HEK293 (cell line): ENCODE measurements around the gene TYRO3.
A peak's percentile ranks its signal among the peaks of the same experiment; 100 is the strongest.

ENCODE experiments used
- KLF16 ChIP-seq: fragments of 450-650 bp; formaldehyde crosslinking; IDR thresholded peaks from 2 replicates; pipeline ENCODE4 v1.5.1; 2017; ENCODE audit warnings: missing biosample characterization, missing genetic modification characterization
- OVOL3 ChIP-seq: fragments of 450-650 bp; formaldehyde crosslinking; IDR thresholded peaks from 2 replicates; pipeline ENCODE4 v1.5.1; 2016; ENCODE audit warnings: missing biosample characterization, missing genetic modification characterization
- YY2 ChIP-seq: fragments of 450-650 bp; formaldehyde crosslinking; IDR thresholded peaks from 2 replicates; pipeline ENCODE4 v1.5.1; 2016; ENCODE audit warnings: missing biosample characterization, missing genetic modification characterization
- ZBTB17 ChIP-seq: fragments of 450-650 bp; formaldehyde crosslinking; IDR thresholded peaks from 2 replicates; pipeline ENCODE4 v1.5.1; 2016; ENCODE audit warnings: missing biosample characterization, missing genetic modification characterization
- ZBTB20 ChIP-seq: fragments of 450-650 bp; formaldehyde crosslinking; IDR thresholded peaks from 2 replicates; pipeline ENCODE4 v1.5.1; 2016; ENCODE audit warnings: missing biosample characterization, missing genetic modification characterization
- ZIC2 ChIP-seq: fragments of 450-650 bp; formaldehyde crosslinking; IDR thresholded peaks from 2 replicates; pipeline ENCODE4 v1.5.1; 2016; ENCODE audit warnings: missing biosample characterization, missing genetic modification characterization
- ZNF292 ChIP-seq: fragments of 450-650 bp; formaldehyde crosslinking; IDR thresholded peaks from 2 replicates; pipeline ENCODE4 v1.5.1; 2016; ENCODE audit warnings: low read depth, missing biosample characterization, missing genetic modification characterization, borderline replicate concordance
- ZNF335 ChIP-seq: fragments of 450-650 bp; formaldehyde crosslinking; conservative IDR thresholded peaks from 2 replicates; pipeline ENCODE4 v1.5.1; 2016; ENCODE audit warnings: missing biosample characterization, missing genetic modification characterization
- ZNF426 ChIP-seq: fragments of 450-650 bp; formaldehyde crosslinking; IDR thresholded peaks from 2 replicates; pipeline ENCODE4 v1.5.1; 2017; ENCODE audit warnings: missing biosample characterization, missing genetic modification characterization, mild to moderate bottlenecking, inconsistent platforms, moderate library complexity
- ZSCAN23 ChIP-seq: fragments of 450-650 bp; formaldehyde crosslinking; IDR thresholded peaks from 2 replicates; pipeline ENCODE4 v1.5.1; 2016; ENCODE audit warnings: missing biosample characterization, missing genetic modification characterization
- ZSCAN30 ChIP-seq: fragments of 450-650 bp; IDR thresholded peaks from 2 replicates; pipeline ENCODE4 v1.5.1; 2018; ENCODE audit warnings: missing biosample characterization, mild to moderate bottlenecking, missing genetic modification characterization, moderate library complexity
- ZXDB ChIP-seq: fragments of 450-650 bp; formaldehyde crosslinking; IDR thresholded peaks from 2 replicates; pipeline ENCODE4 v1.5.1; 2016; ENCODE audit warnings: missing biosample characterization, missing genetic modification characterization
- TF ChIP-seq, protein P1 (sequence below): fragments of 450-650 bp; formaldehyde crosslinking; IDR thresholded peaks from 2 replicates; pipeline ENCODE4 v1.5.1; 2016; ENCODE audit warnings: missing biosample characterization, missing genetic modification characterization
- TF ChIP-seq, protein P2 (sequence below): fragments of 450-650 bp; formaldehyde crosslinking; optimal IDR thresholded peaks from 2 replicates; pipeline ENCODE3; 2016; ENCODE audit warnings: missing biosample characterization, mild to moderate bottlenecking, missing genetic modification characterization
- TF ChIP-seq, protein P3 (sequence below): fragments of 450-650 bp; IDR thresholded peaks from 2 replicates; pipeline ENCODE4 v1.5.1; 2018; ENCODE audit warnings: missing biosample characterization, mild to moderate bottlenecking, missing genetic modification characterization
- TF ChIP-seq, protein P4 (sequence below): fragments of 450-650 bp; formaldehyde crosslinking; IDR thresholded peaks from 2 replicates; pipeline ENCODE4 v1.5.1; 2016; ENCODE audit warnings: missing biosample characterization, missing genetic modification characterization, low read depth
- TF ChIP-seq, protein P5 (sequence below): sonication (generic); formaldehyde crosslinking; IDR thresholded peaks from 2 replicates; pipeline ENCODE4 v1.8.1; 2022; ENCODE audit warnings: mild to moderate bottlenecking, moderate library complexity, missing genetic modification reagents
- TF ChIP-seq, protein P6 (sequence below): fragments of 450-650 bp; formaldehyde crosslinking; IDR thresholded peaks from 2 replicates; pipeline ENCODE4 v1.5.1; 2016; ENCODE audit warnings: missing biosample characterization, missing genetic modification characterization

The TYRO3 gene

DNA sequence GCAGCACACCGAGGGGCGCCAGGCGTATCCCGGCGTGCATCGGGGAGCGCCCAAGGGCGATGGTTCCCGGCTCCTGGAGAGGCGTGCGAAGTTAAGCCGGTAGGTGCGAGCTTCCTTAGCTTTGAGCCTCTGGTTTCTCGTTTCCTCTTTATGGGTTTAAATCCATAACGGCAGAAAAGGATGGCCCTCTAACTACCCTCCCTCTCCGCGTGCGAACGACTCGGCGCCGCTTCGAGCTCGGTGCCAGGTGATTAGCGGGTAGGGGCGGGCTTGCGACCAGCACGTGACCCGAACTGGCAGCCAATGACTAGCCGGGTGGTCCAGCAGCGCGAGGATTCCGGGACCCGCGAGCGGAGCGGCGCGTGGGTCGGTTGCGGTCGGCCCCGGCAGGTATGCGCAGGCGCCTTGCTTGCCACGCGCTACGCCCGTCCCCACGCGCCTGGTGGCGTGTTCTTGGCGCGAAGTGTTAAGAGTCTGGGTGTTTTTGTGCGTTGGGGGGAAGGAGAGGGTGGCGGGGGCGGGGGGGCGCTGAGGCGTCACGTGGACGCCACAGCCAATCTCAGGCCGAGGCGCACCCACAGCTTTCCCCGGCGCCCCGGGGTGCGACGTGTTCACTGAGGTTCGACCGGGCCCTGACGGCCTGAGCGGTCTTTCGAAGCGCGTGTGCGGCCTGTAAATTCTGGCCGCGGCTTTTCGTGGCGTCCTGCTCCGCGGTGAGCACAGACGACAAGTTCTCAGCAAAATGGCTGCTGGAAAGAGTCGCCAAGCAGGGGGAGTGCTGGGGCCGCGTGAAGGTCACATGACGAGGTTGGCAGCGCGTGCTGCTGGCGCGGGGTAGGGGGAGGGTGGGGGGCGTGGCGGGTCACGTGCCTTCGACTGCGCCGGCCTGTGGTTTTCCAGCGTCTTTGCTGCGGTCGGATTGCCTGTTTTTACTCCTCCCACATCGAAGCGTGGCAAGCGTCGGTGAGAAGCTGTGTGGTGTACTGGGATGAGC lies 62.5 kb downstream of the TYRO3 start (continued):
- TF ChIP-seq, protein P1, sequence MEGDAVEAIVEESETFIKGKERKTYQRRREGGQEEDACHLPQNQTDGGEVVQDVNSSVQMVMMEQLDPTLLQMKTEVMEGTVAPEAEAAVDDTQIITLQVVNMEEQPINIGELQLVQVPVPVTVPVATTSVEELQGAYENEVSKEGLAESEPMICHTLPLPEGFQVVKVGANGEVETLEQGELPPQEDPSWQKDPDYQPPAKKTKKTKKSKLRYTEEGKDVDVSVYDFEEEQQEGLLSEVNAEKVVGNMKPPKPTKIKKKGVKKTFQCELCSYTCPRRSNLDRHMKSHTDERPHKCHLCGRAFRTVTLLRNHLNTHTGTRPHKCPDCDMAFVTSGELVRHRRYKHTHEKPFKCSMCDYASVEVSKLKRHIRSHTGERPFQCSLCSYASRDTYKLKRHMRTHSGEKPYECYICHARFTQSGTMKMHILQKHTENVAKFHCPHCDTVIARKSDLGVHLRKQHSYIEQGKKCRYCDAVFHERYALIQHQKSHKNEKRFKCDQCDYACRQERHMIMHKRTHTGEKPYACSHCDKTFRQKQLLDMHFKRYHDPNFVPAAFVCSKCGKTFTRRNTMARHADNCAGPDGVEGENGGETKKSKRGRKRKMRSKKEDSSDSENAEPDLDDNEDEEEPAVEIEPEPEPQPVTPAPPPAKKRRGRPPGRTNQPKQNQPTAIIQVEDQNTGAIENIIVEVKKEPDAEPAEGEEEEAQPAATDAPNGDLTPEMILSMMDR (tag by site-specific recombination): 0 out of 2 replicates have a peak, but pooled peaks have one; percentile 10
- TF ChIP-seq, protein P2, sequence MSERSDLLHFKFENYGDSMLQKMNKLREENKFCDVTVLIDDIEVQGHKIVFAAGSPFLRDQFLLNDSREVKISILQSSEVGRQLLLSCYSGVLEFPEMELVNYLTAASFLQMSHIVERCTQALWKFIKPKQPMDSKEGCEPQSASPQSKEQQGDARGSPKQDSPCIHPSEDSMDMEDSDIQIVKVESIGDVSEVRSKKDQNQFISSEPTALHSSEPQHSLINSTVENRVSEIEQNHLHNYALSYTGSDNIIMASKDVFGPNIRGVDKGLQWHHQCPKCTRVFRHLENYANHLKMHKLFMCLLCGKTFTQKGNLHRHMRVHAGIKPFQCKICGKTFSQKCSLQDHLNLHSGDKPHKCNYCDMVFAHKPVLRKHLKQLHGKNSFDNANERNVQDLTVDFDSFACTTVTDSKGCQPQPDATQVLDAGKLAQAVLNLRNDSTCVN (tag by site-specific recombination): peak; percentile 78
- TF ChIP-seq KLF16 (tag by site-specific recombination): peak; percentile 84; the same call in 1 of the 2 replicates
- peak; percentile 84 for TF ChIP-seq ZBTB17 (tag by site-specific recombination)
- TF ChIP-seq, protein P3, sequence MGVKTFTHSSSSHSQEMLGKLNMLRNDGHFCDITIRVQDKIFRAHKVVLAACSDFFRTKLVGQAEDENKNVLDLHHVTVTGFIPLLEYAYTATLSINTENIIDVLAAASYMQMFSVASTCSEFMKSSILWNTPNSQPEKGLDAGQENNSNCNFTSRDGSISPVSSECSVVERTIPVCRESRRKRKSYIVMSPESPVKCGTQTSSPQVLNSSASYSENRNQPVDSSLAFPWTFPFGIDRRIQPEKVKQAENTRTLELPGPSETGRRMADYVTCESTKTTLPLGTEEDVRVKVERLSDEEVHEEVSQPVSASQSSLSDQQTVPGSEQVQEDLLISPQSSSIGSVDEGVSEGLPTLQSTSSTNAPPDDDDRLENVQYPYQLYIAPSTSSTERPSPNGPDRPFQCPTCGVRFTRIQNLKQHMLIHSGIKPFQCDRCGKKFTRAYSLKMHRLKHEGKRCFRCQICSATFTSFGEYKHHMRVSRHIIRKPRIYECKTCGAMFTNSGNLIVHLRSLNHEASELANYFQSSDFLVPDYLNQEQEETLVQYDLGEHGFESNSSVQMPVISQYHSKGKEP (tag by site-specific recombination): no peak
- no peak for TF ChIP-seq ZNF292 (tag by site-specific recombination)
- peak; percentile 87 for TF ChIP-seq ZNF335
- TF ChIP-seq ZXDB: peak; percentile 78
- TF ChIP-seq OVOL3 (tag by site-specific recombination): peak; percentile 53; the same call in 1 of the 2 replicates
- peak; percentile 73 for TF ChIP-seq ZSCAN23 (tag by site-specific recombination)
- TF ChIP-seq, protein P4, sequence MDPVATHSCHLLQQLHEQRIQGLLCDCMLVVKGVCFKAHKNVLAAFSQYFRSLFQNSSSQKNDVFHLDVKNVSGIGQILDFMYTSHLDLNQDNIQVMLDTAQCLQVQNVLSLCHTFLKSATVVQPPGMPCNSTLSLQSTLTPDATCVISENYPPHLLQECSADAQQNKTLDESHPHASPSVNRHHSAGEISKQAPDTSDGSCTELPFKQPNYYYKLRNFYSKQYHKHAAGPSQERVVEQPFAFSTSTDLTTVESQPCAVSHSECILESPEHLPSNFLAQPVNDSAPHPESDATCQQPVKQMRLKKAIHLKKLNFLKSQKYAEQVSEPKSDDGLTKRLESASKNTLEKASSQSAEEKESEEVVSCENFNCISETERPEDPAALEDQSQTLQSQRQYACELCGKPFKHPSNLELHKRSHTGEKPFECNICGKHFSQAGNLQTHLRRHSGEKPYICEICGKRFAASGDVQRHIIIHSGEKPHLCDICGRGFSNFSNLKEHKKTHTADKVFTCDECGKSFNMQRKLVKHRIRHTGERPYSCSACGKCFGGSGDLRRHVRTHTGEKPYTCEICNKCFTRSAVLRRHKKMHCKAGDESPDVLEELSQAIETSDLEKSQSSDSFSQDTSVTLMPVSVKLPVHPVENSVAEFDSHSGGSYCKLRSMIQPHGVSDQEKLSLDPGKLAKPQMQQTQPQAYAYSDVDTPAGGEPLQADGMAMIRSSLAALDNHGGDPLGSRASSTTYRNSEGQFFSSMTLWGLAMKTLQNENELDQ (tag by site-specific recombination): no peak
- TF ChIP-seq, protein P5, sequence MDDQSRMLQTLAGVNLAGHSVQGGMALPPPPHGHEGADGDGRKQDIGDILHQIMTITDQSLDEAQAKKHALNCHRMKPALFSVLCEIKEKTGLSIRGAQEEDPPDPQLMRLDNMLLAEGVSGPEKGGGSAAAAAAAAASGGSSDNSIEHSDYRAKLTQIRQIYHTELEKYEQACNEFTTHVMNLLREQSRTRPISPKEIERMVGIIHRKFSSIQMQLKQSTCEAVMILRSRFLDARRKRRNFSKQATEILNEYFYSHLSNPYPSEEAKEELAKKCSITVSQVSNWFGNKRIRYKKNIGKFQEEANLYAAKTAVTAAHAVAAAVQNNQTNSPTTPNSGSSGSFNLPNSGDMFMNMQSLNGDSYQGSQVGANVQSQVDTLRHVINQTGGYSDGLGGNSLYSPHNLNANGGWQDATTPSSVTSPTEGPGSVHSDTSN (CRISPR knock-in tag): no peak
- TF ChIP-seq YY2 (tag by site-specific recombination): peak; percentile 43; the same call in 1 of the 2 replicates
- TF ChIP-seq ZNF426: no peak
- peak; percentile 82 for TF ChIP-seq ZSCAN30
- TF ChIP-seq ZIC2 (tag by site-specific recombination): peak; percentile 73
- TF ChIP-seq, protein P6, sequence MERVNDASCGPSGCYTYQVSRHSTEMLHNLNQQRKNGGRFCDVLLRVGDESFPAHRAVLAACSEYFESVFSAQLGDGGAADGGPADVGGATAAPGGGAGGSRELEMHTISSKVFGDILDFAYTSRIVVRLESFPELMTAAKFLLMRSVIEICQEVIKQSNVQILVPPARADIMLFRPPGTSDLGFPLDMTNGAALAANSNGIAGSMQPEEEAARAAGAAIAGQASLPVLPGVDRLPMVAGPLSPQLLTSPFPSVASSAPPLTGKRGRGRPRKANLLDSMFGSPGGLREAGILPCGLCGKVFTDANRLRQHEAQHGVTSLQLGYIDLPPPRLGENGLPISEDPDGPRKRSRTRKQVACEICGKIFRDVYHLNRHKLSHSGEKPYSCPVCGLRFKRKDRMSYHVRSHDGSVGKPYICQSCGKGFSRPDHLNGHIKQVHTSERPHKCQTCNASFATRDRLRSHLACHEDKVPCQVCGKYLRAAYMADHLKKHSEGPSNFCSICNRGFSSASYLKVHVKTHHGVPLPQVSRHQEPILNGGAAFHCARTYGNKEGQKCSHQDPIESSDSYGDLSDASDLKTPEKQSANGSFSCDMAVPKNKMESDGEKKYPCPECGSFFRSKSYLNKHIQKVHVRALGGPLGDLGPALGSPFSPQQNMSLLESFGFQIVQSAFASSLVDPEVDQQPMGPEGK (tag by site-specific recombination): peak; percentile 93
- no peak; the same call in 1 of the 2 replicates for TF ChIP-seq ZBTB20
